Measurements from ENCODE around the gene SCAMP1. TPM values are rescaled to one million over a fixed set of nuclear protein-coding genes. Genes with fewer than 3 reads are reported as not detected.

SCAMP1 gene
- total and polyA plus RNA-seq, 2 of the 13 experiments (the other 11 are each of a cell fraction or from before 2014, with no cell fraction given) = 18.2 to 33.7 TPM

DNA sequence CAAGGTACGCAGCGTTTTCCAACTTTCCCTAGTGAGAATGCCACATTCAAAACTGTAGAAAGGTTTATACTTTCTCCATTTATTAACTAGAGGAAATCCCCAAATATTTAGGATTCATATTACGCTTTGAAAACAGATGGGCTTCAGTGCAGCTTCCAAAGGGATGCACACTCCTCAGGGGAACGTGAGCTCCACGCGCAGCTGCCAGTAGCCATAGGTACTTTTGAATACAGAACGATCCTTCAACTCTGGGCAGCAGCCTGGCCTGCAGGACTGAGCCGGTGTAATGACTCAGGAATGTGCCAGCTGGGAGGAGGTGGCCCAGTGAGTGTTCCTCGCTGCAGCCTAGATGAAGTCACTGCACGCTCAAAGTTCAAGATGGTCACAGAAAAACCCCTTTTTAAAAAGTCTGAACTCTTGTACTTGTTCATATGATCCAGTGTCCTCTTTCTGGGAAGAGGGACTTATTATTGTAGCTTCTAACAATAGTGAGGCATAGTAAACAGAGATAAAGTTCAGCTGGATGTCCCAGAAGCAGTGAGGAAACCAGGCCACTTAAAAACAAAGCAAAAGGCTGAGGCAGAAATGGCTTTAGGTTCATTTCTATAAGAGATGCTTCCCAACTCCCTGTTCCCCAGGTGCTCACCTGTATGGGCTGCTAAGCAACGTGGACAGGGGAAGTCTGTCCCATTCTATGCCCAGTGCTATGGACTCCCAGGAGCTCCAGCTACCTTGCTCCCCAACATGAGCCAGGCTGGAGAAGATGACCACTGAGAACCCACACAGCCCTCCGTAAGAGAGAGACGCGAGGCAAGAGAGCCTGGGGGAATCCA lies 158.2 kb downstream of the SCAMP1 start (continued):
- TF ChIP-seq ZNF335 (CRISPR knock-in tag; IDR thresholded peaks at IDR 0.05) (0 out of 2 replicates have a peak, but pooled peaks have one; percentile 37), PHB2 (IDR thresholded peaks at IDR 0.05; ENCODE audit: partially characterized antibody) (no peak), ZNF691 (CRISPR knock-in tag; IDR thresholded peaks at IDR 0.05; ENCODE audit: borderline replicate concordance, low read depth) (no peak), PBX3 (CRISPR knock-in tag; IDR thresholded peaks at IDR 0.05; ENCODE audit: borderline replicate concordance) (no peak), CREM (IDR thresholded peaks at IDR 0.05) (peak; percentile 69), CREM (CRISPR knock-in tag; IDR thresholded peaks at IDR 0.05) (no peak), NFYB (CRISPR knock-in tag; IDR thresholded peaks at IDR 0.05) (peak; percentile 27; the same call in 1 of the 2 replicates), HCFC1 (IDR thresholded peaks at IDR 0.05; ENCODE audit: low read depth, low read length) (no peak), ZNF709 (CRISPR knock-in tag; IDR thresholded peaks at IDR 0.05) (no peak), ZSCAN12 (CRISPR knock-in tag; IDR thresholded peaks at IDR 0.05) (no peak; the same call in 1 of the 2 replicates), CHD2 (IDR thresholded peaks at IDR 0.05; ENCODE audit: low read depth, low read length) (no peak), XBP1 (CRISPR knock-in tag; IDR thresholded peaks at IDR 0.05) (no peak), FOXA1 (IDR thresholded peaks at IDR 0.05) (no peak), FOXA1 (CRISPR knock-in tag; IDR thresholded peaks at IDR 0.05) (0 out of 2 replicates have a peak, but pooled peaks have one; percentile 56), ZFP41 (CRISPR knock-in tag; IDR thresholded peaks at IDR 0.05; ENCODE audit: borderline replicate concordance) (no peak), SOX5 (CRISPR knock-in tag; IDR thresholded peaks at IDR 0.05; ENCODE audit: borderline replicate concordance) (peak; percentile 99), ZSCAN21 (CRISPR knock-in tag; IDR thresholded peaks at IDR 0.05; ENCODE audit: borderline replicate concordance) (peak; percentile 39; the same call in 1 of the 2 replicates), BRF2 (CRISPR knock-in tag; IDR thresholded peaks at IDR 0.05) (no peak), ZNF3 (CRISPR knock-in tag; IDR thresholded peaks at IDR 0.05) (no peak), AKAP8 (CRISPR knock-in tag; IDR thresholded peaks at IDR 0.05) (no peak), HES4 (CRISPR knock-in tag; IDR thresholded peaks at IDR 0.05; ENCODE audit: borderline replicate concordance) (no peak)
- TF ChIP-seq, protein P1, sequence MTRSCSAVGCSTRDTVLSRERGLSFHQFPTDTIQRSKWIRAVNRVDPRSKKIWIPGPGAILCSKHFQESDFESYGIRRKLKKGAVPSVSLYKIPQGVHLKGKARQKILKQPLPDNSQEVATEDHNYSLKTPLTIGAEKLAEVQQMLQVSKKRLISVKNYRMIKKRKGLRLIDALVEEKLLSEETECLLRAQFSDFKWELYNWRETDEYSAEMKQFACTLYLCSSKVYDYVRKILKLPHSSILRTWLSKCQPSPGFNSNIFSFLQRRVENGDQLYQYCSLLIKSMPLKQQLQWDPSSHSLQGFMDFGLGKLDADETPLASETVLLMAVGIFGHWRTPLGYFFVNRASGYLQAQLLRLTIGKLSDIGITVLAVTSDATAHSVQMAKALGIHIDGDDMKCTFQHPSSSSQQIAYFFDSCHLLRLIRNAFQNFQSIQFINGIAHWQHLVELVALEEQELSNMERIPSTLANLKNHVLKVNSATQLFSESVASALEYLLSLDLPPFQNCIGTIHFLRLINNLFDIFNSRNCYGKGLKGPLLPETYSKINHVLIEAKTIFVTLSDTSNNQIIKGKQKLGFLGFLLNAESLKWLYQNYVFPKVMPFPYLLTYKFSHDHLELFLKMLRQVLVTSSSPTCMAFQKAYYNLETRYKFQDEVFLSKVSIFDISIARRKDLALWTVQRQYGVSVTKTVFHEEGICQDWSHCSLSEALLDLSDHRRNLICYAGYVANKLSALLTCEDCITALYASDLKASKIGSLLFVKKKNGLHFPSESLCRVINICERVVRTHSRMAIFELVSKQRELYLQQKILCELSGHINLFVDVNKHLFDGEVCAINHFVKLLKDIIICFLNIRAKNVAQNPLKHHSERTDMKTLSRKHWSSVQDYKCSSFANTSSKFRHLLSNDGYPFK (CRISPR knock-in tag; IDR thresholded peaks at IDR 0.05; ENCODE audit: borderline replicate concordance) = no peak
- TF ChIP-seq, protein P2, sequence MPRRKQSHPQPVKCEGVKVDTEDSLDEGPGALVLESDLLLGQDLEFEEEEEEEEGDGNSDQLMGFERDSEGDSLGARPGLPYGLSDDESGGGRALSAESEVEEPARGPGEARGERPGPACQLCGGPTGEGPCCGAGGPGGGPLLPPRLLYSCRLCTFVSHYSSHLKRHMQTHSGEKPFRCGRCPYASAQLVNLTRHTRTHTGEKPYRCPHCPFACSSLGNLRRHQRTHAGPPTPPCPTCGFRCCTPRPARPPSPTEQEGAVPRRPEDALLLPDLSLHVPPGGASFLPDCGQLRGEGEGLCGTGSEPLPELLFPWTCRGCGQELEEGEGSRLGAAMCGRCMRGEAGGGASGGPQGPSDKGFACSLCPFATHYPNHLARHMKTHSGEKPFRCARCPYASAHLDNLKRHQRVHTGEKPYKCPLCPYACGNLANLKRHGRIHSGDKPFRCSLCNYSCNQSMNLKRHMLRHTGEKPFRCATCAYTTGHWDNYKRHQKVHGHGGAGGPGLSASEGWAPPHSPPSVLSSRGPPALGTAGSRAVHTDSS (CRISPR knock-in tag; conservative IDR thresholded peaks at IDR 0.05) = no peak

Measured in HepG2 (cell line).